ENCODE measurements around the gene DGKB. TPM values are rescaled to one million over a fixed set of nuclear protein-coding genes. Genes with fewer than 3 reads are reported as not detected.
A peak's percentile ranks its signal among the peaks of the same experiment; 100 is the strongest.

The DGKB gene
- total RNA-seq, 1 donor from 2014 or later: 0.47 TPM

GRCh38 chr7:14639329-14639728 is 263.2 kb downstream of the DGKB start:
- ATAC-seq (peak; percentile 35), DNase-seq (no peak)
- intact Hi-C loops (cut with micrococcal nuclease): no loop called here

DNA sequence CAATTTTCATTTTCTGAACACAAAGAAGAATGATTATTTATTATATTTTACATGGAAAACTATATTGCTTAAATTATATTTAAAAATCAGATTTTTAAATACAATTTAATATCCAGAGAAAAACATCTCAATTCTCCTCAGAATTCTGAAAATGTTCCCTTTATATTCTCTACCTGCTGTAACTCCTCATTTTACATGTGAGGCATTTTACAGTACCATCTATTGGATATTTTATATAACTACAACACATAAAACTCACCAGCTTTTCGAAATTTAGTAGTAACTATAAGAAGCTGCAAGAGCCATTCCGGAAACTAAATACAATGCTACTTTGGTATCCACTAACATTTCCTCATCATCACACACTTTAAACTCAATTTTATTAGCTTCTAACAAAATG is 264.6 kb downstream of the DGKB start:
- no peak for ATAC-seq
- intact Hi-C loops (cut with micrococcal nuclease): no loop called here
- no peak for DNase-seq

DNA sequence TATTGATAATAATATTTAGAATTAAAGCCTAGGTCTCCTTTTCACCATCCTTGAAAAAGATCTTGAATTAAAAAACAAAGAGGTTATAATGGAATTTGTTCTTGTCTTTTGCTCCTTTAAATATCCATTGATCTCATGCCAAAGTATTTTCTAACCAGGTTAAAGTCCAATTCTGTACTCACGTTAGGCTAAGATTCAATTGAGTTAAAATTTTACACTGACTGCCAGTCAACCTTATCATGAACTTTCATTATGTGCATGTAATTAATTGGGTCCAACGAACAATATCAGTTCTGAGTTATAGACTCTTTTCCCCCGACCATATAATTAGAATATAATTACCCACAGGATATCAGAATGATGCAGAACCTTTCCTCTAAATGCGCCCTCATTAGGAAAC is 266.6 kb downstream of the DGKB start:
- DNase-seq (no peak), ATAC-seq (no peak)
- intact Hi-C loops (cut with micrococcal nuclease): no loop called here

- intact Hi-C loops (cut with micrococcal nuclease): no loop called here
- no peak for ATAC-seq
- DNase-seq: no peak
Observed at GRCh38 chr7:14630048-14630447, 272.5 kb downstream of the DGKB start.

GRCh38 chr7:14628516-14628915 is 274.0 kb downstream of the DGKB start:
- intact Hi-C loops (cut with micrococcal nuclease): no loop called here
- no peak for ATAC-seq

DNA sequence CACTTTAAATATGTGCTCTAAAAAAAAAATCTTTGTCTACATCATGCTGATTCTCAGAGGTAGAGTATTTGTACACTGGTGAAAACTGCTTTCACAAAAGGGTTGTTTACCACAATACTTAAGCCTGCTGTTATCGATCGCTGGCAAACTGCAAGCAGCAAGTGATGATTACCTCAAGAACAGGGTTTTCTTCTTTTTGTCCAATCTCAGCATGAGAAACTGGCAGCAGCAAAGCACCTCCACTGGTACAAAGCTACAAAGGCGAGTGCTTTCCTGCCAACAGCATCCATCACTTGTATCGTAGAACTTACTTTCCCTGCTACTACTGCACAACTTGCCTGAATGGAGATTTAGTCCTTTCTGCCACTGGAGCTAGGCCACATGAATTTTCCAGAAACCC is 276.5 kb downstream of the DGKB start:
- intact Hi-C loops (cut with micrococcal nuclease): no loop called here
- no peak for ATAC-seq

More at GRCh38 chr7:14628516-14628915, 274.0 kb downstream of the DGKB start:
- no peak for DNase-seq

GRCh38 chr7:14622559-14622958 is 280.0 kb downstream of the DGKB start:
- no peak for ATAC-seq
- no peak for DNase-seq
- intact Hi-C loops (cut with micrococcal nuclease): no loop called here

More for the DNA sequence above, 276.5 kb downstream of the DGKB start:
- no peak for DNase-seq

DNA sequence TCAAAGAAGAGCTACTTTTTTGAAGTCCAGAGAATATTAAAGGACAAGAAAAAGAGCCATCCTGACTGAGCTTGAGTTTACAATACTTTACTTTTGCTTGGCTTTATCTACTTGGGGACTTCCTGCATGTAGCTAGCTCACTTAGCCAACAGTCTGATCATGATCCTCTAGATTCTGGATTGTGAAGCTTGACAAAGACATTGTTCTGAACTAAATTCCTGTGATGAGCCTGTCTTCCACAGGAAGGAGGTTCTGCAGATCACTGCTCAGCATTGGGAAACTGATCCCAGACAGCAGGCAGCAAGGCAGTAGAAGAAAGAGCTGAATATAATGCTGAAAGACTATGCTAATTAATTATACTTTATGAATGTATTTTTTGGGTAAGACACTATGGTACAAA is 296.4 kb downstream of the DGKB start:
- no peak for ATAC-seq
- DNase-seq: no peak

DNA sequence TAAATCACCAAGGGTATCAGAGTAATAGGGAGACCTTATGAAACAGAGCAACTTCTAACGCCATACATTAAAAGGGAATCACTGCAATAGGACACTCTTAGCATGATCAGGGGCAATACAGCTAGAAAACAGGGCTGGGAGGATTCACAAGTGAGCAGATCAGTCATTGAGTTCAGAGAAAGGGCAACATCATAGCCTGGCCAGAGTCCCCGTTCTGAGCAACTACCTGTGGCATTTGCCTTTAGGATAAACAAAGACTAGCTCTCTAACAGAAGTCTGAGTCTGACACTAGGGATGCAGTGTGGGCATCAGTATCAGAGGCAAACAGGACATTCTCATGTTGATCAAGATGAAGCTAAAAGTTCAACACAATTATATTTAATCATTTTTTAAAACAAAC is 297.9 kb downstream of the DGKB start:
- intact Hi-C loops (cut with micrococcal nuclease): no loop called here
- DNase-seq: no peak
- ATAC-seq: no peak

More for the DNA sequence above, 296.4 kb downstream of the DGKB start:
- intact Hi-C loops (cut with micrococcal nuclease): no loop called here

- intact Hi-C loops (cut with micrococcal nuclease): no loop called here
- ATAC-seq (no peak), DNase-seq (no peak)
Observed at GRCh38 chr7:14602851-14603250, 299.7 kb downstream of the DGKB start.

DNA sequence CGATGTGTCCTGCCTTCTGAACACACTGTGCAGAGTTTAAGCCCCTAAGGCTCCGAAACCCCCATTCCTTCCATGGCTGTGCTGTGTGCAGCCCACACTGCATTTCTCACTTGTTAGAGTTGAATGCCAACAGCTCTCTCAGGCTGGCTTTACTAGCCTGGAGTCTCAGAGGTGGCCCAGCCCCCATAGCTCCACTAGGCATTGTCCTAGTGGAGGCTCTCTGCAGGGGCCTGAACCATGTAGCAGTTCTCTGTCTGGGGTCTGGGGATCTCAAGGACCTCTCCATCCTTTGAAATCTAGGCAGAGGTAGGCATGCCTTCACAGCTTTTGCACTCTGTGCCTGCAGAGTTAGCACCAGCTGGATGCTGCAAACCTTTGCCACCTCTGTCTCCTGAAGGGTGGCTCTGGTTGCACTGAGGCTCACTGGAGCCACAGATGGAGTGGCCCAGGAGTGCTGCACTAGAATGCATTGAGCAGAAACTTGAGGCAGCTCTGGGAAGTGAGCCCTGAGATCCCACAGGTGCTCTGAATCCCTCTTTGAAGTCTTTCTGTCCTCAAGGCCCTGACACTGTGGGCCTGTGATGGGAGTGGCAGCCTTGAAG is 301.7 kb downstream of the DGKB start:
- ATAC-seq (no peak), DNase-seq (no peak)
- intact Hi-C loops (cut with micrococcal nuclease): no loop called here

- DNase-seq (no peak), ATAC-seq (peak; percentile 92)
- intact Hi-C loops (cut with micrococcal nuclease): no loop called here
Observed at GRCh38 chr7:14598978-14599377, 303.6 kb downstream of the DGKB start.

DNA sequence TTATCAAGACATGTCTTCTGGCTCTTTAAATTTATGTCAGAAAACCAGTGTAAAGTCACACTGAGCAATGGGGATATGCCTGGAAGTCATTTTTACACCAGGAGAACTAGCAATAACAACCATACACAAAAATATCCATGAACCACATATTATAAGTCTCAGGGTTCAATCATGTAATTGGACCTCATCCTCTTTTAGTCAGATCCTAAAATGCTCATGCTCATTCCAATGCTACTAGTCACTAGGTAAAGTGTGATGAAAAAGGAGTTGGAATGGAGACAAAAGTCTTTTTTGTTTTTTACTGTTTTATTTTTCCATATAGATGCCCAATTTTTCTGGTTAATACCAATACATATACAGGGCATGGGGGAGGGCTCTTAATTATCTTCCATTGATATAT is 306.1 kb downstream of the DGKB start:
- DNase-seq (no peak), ATAC-seq (no peak)
- intact Hi-C loops (cut with micrococcal nuclease): no loop called here

- ATAC-seq (no peak), DNase-seq (no peak)
- intact Hi-C loops (cut with micrococcal nuclease): no loop called here
Observed at GRCh38 chr7:14590206-14590605, 312.3 kb downstream of the DGKB start.

DNA sequence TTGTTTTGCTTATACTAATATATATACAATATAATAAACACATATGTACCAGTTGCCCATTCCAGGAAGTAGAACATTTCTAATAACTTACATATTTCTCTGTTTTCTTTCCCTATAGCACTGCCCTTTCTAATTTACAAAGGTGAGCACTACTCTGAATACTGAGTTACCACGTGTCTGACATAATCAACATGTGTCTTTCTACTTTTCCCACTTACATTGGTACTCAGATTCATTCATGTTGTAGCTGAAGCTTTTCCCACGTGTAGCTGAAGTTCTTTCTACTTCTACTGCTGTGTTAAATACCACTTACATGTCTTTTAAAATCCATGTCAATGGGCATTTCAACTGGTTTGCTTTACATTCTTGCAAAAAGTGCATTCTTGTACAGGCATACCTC is 317.3 kb downstream of the DGKB start:
- DNase-seq: no peak
- ATAC-seq: no peak
- intact Hi-C loops (cut with micrococcal nuclease): no loop called here

- ATAC-seq (no peak), DNase-seq (no peak)
- intact Hi-C loops (cut with micrococcal nuclease): no loop called here
Observed at GRCh38 chr7:14583518-14583917, 319.0 kb downstream of the DGKB start.

GRCh38 chr7:14582010-14582409 is 320.5 kb downstream of the DGKB start:
- ATAC-seq (no peak), DNase-seq (no peak)
- intact Hi-C loops (cut with micrococcal nuclease): no loop called here

DNA sequence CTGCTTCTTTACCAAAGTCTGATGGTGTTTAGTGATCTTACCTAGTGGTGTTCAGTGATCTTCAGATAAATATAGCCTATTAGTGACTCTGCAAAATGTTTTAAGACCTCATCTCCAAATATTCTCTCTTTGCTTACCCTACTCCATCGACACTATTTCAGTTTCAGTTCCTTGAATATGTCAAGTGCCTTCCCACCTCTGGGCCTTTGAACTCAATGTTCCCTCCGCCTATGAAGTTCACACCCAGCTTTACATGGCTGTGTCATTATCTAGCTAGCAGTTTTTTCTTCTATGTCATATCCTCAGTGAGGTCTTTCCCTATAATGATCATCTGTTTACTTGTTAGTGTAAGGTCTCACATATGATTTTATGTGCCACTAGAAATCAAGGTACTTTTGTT is 322.6 kb downstream of the DGKB start:
- ATAC-seq: no peak
- intact Hi-C loops (cut with micrococcal nuclease): no loop called here
- no peak for DNase-seq

DNA sequence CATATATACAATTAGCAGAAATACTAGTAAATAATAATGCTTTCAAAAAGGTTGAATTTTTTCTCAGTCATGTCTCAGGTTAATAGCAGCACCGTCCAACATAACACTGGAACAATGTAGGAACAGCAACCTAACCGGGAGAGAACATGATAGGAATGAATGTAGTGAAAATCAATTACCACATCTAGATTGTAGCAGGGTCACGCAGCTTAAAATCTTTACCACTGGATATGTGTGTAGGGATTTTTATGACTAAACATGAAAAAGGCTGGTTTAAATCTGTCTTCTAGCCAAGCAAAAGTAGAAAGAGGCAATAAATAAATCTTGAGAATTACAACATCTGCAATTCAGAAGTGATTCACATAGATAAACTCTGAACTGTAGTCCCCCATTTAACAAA is 326.0 kb downstream of the DGKB start:
- intact Hi-C loops (cut with micrococcal nuclease): no loop called here
- no peak for DNase-seq
- ATAC-seq: no peak

GRCh38 chr7:14570750-14571607 is 331.6 kb downstream of the DGKB start:
- DNase-seq (no peak), ATAC-seq (no peak)
- intact Hi-C loops (cut with micrococcal nuclease): no loop called here

DNA sequence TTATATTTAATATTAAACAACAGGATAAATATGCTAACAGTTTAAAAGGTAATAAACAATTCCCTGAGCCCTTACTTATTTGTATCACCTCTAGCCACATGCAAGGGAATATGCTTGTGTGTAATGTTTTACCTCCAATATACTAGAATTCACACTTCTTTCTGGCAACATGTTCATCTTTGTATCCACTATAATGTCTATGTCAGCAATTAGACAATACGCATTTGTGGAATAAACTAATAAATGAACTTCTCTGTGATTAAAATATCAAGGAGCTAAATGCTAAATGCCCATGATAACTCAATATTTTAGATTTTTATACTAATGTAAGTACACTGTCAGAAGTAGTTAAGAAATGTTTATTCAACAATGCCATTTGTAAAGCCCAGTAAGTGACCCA is 350.5 kb downstream of the DGKB start:
- no peak for DNase-seq
- intact Hi-C loops (cut with micrococcal nuclease): no loop called here
- no peak for ATAC-seq
